SU-DHL-6 (cell line): Measurements from ENCODE around the gene SLC16A8.

Experiments used
- CTCF ChIP-seq: fragments of 200-600 bp; sonication (generic); IDR thresholded peaks from one replicate; pipeline ENCODE4 v1.5.1; 2017; ENCODE audit warnings: antibody characterized with exemption, mild to moderate bottlenecking, low read length, moderate library complexity; ENCODE audit not compliant: insufficient read depth, poor library complexity, severe bottlenecking
- EZH2phosphoT487 ChIP-seq: fragments of 200-600 bp; sonication (generic), shearing (Covaris generic); conservative IDR thresholded peaks from 2 replicates; pipeline ENCODE4 v1.6.1; 2018; ENCODE audit warnings: mild to moderate bottlenecking, antibody characterized with exemption, low read length, moderate library complexity, mixed read lengths

GRCh38 chr22:38070250-38070921 is 13.6 kb downstream of the SLC16A8 start:
- TF ChIP-seq CTCF, result no peak
- TF ChIP-seq EZH2phosphoT487, result no peak
